AG04450 (cell line): ENCODE measurements around the gene PPP1R15A. TPM values are rescaled to one million over a fixed set of nuclear protein-coding genes. Genes with fewer than 3 reads are reported as not detected.

Experiments
- CTCF ChIA-PET: fragments of 300-600, 350-600 bp; formaldehyde crosslinking; extraction: SDS; loops from one replicate; lab custom pipeline; 2022; ENCODE audit warnings: antibody characterized with exemption, inconsistent platforms; lab: Charles Lee
- POLR2A ChIA-PET: fragments of 350-600 bp; formaldehyde crosslinking; extraction: SDS; loops from one replicate; lab custom pipeline; 2021; ENCODE audit warnings: antibody characterized with exemption, inconsistent platforms; lab: Yijun Ruan, JAX
- DNase-seq: peaks from one replicate; pipeline ENCODE4 v3.0.0-alpha.2; 2011; ENCODE audit warnings: low read depth, low spot score
- H3K27ac ChIP-seq: one replicate; pipeline ENCODE4 v1.5.1; 2012; ENCODE audit warnings: low read depth, low read length, control low read depth
- H3K27me3 ChIP-seq: one replicate; pipeline ENCODE4 v1.6.0; 2012; ENCODE audit warnings: low read length; ENCODE audit not compliant: control insufficient read depth, insufficient read depth
- H3K4me3 ChIP-seq: 2 replicates; pipeline ENCODE4 v1.5.1; 2011; ENCODE audit warnings: mild to moderate bottlenecking, low read depth, low read length, control low read depth
- H3K9me3 ChIP-seq: 2 replicates; pipeline ENCODE4 v1.5.1; 2012; ENCODE audit warnings: low read length; ENCODE audit not compliant: control insufficient read depth, insufficient read depth
- CTCF ChIP-seq: IDR thresholded peaks from 2 replicates; pipeline ENCODE4 v1.5.1; 2011; ENCODE audit warnings: low read depth, low read length, control low read depth, inconsistent platforms
- polyA plus RNA-seq: library from polyadenylated mRNA; depleted of rRNA; stranded (reverse); fragments of >200 nt; gene quantifications from 2 replicates; pipeline ENCODE4 v1.2.3, GENCODE V29; 2011

Gene PPP1R15A
- polyA plus RNA-seq, 1 experiment: 36.5 TPM

GRCh38 chr19:48913114-48913889 is 41.1 kb downstream of the PPP1R15A start:
- Histone ChIP-seq H3K4me3 (no peak overlapping the region), H3K27ac (no peak overlapping the region), H3K9me3 (no peaks in the 10 kb centered on the region), H3K27me3 (no peaks in the 10 kb centered on the region)
- ChIA-PET CTCF (no interaction called here), POLR2A (interaction anchor here (0.6 kb wide), 1 partner anchor 15 kb away, joined by 8 read pairs; no protein-coding TSS in a partner anchor)
- TF ChIP-seq CTCF: no peak
- no peak for DNase-seq

- no peak for TF ChIP-seq CTCF
- ChIA-PET CTCF (no interaction called here), POLR2A (interaction anchor here (1.1 kb wide), 1 partner anchor 42 kb away, joined by 4 read pairs; the partner anchor contains the start of gene PPP1R15A)
- DNase-seq: no peak
- Histone ChIP-seq H3K9me3 (no peaks in the 10 kb centered on the region), H3K27ac (no peak overlapping the region), H3K4me3 (no peak overlapping the region), H3K27me3 (no peaks in the 10 kb centered on the region)
Observed at GRCh38 chr19:48914181-48914580, 42.0 kb downstream of the PPP1R15A start.

- CTCF ChIA-PET: no interaction called here
- no peak for TF ChIP-seq CTCF
Observed at GRCh38 chr19:48915757-48916156, 43.5 kb downstream of the PPP1R15A start.

GRCh38 chr19:48918071-48918470 is 45.9 kb downstream of the PPP1R15A start:
- POLR2A ChIA-PET: interaction anchor here (1.0 to 1.1 kb wide), 2 partner anchors 48 to 51 kb away, joined by 3 to 4 read pairs; partner anchors contain the start of gene FTL
- CTCF ChIA-PET: interaction anchor here (0.7 kb wide), 1 partner anchor 198 kb away, joined by 3 read pairs; no protein-coding TSS in a partner anchor

More at GRCh38 chr19:48915757-48916156, 43.5 kb downstream of the PPP1R15A start:
- H3K27me3 ChIP-seq: no peaks in the 10 kb centered on the region
- no peak overlapping the region for H3K27ac ChIP-seq
- no peak overlapping the region for H3K4me3 ChIP-seq
- no peaks in the 10 kb centered on the region for H3K9me3 ChIP-seq
- no peak for DNase-seq
- POLR2A ChIA-PET: interaction anchor here (1.2 kb wide), 1 partner anchor 44 kb away, joined by 3 read pairs; the partner anchor contains the start of gene PPP1R15A

More at GRCh38 chr19:48918071-48918470, 45.9 kb downstream of the PPP1R15A start:
- TF ChIP-seq CTCF: no peak
- DNase-seq: no peak
- no peak overlapping the region for H3K4me3 ChIP-seq
- H3K27me3 ChIP-seq: no peaks in the 10 kb centered on the region
- H3K9me3 ChIP-seq: no peaks in the 10 kb centered on the region
- no peak overlapping the region for H3K27ac ChIP-seq
